SU-DHL-6 (cell line): ENCODE results near the gene PTCRA.

ENCODE experiments used
- CTCF ChIP-seq: fragments of 200-600 bp; sonication (generic); IDR thresholded peaks from one replicate; pipeline ENCODE4 v1.5.1; 2017; ENCODE audit warnings: antibody characterized with exemption, mild to moderate bottlenecking, low read length, moderate library complexity; ENCODE audit not compliant: insufficient read depth, poor library complexity, severe bottlenecking
- EZH2phosphoT487 ChIP-seq: fragments of 200-600 bp; sonication (generic), shearing (Covaris generic); conservative IDR thresholded peaks from 2 replicates; pipeline ENCODE4 v1.6.1; 2018; ENCODE audit warnings: mild to moderate bottlenecking, antibody characterized with exemption, low read length, moderate library complexity, mixed read lengths

GRCh38 chr6:42932412-42932811 is 16.6 kb downstream of the PTCRA start:
- TF ChIP-seq CTCF = no peak
- TF ChIP-seq EZH2phosphoT487 = no peak
